Right atrium auricular region (tissue), 2 donors: ENCODE measurements around the gene CTNNB1. TPM values are rescaled to one million over a fixed set of nuclear protein-coding genes. Genes with fewer than 3 reads are reported as not detected.

Experiments
- DNase-seq: peaks from one replicate; pipeline ENCODE4 v3.0.0-alpha.2; 2019; ENCODE audit warnings: low spot score
- H3K27ac ChIP-seq, 2 donors: fragments of 200-600 bp; sonication (generic); 1 replicate in 1 of 2; 2 replicates in 1 of 2; pipeline ENCODE4 v1.5.1; 2016 to 2019
- H3K27me3 ChIP-seq, 2 donors: fragments of 200-600 bp; sonication (generic); one replicate each; pipeline versions ENCODE4 v1.5.1 to v1.6.0; 2017 to 2019
- H3K36me3 ChIP-seq: fragments of 200-600 bp; sonication (generic); one replicate; pipeline ENCODE4 v1.5.1; 2016
- H3K4me1 ChIP-seq, 2 donors: fragments of 200-600 bp; sonication (generic); one replicate each; pipeline versions ENCODE4 v1.5.1 to v1.6.0; 2017 to 2019
- H3K4me3 ChIP-seq, 2 donors: fragments of 200-600 bp; sonication (generic); 1 replicate in 1 of 2; 2 replicates in 1 of 2; pipeline ENCODE4 v1.5.1; 2017 to 2019; ENCODE audit warnings: mild to moderate bottlenecking in 1 of 2, moderate library complexity in 1 of 2
- H3K9me3 ChIP-seq, 2 donors: fragments of 200-600 bp; sonication (generic); one replicate each; pipeline ENCODE4 v1.5.1; 2019
- total RNA-seq, 2 donors: library from RNA; depleted of rRNA; stranded (reverse); fragments of >200 nt; gene quantifications; one replicate each; pipeline ENCODE4 v1.1.0, GENCODE V29; 2016
- TF ChIP-seq, protein P1 (sequence below), 2 donors: fragments of 200-600 bp; sonication (generic); IDR thresholded peaks; one replicate each; pipeline ENCODE4 v1.5.1; 2019; ENCODE audit warnings: antibody characterized with exemption in 2 of 2

Gene CTNNB1
- total RNA-seq, 2 donors from 2014 or later = 156 to 261 TPM

DNA sequence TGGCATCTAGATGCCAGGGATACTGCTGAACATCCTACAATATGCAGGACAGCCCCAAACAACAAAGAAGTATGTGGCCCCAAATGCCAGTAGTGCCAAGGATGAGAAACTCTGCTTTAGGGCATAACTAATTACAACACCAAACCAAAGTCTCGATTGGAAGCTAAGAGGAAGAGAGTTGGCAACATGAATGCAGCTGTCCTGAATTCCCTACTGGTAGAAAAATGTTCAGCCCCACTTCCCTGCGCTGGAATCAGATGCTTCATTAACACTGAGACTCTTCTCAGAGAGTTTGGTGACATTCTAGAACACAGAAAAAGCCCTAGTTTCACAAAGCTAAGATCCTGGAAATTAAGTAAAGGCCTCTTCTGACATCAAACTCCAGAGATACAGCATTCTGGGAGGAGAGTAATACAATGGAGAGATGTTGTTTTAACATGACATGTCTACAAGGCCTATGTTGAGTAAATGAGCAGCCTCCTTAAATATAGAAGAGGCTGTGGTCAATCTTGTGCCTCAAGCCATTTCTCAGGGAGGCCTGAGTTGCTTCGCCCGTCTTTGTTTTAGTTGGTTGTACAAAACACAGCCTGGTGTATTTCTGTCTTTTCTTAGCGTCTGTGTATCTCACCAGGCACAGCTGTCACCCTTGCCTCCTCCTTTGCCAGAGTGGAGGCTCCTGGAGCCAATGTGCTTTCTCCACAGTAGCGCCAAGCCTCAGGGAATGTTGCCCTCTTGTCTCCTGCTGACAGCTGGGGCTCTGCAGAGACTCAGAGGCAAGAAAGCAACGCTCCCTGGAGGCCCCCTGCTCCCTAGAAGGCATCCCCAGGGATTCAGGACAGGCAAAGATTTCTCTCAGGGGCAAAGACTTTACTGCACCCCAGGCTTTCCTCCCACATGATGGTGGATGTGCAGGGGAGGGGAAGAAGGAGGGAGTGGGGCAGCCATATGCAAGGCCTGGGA is 25.1 kb upstream of the CTNNB1 start:
- TF ChIP-seq, protein P1, sequence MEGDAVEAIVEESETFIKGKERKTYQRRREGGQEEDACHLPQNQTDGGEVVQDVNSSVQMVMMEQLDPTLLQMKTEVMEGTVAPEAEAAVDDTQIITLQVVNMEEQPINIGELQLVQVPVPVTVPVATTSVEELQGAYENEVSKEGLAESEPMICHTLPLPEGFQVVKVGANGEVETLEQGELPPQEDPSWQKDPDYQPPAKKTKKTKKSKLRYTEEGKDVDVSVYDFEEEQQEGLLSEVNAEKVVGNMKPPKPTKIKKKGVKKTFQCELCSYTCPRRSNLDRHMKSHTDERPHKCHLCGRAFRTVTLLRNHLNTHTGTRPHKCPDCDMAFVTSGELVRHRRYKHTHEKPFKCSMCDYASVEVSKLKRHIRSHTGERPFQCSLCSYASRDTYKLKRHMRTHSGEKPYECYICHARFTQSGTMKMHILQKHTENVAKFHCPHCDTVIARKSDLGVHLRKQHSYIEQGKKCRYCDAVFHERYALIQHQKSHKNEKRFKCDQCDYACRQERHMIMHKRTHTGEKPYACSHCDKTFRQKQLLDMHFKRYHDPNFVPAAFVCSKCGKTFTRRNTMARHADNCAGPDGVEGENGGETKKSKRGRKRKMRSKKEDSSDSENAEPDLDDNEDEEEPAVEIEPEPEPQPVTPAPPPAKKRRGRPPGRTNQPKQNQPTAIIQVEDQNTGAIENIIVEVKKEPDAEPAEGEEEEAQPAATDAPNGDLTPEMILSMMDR (IDR thresholded peaks at IDR 0.05) = no peak
- no peaks in the 10 kb centered on the region for H3K27me3 ChIP-seq
- H3K4me1 ChIP-seq = no peaks in the 10 kb centered on the region
- H3K36me3 ChIP-seq = no peaks in the 10 kb centered on the region
- no peak for DNase-seq
- H3K9me3 ChIP-seq = no peaks in the 10 kb centered on the region
- no peak overlapping the region for H3K4me3 ChIP-seq
- H3K27ac ChIP-seq = no peak overlapping the region

- TF ChIP-seq, protein P1 (IDR thresholded peaks at IDR 0.05) = no peak
- Histone ChIP-seq H3K27ac (no peak overlapping the region), H3K4me3 (no peak overlapping the region), H3K9me3 (no peaks in the 10 kb centered on the region), H3K36me3 (no peaks in the 10 kb centered on the region), H3K27me3 (no peaks in the 10 kb centered on the region), H3K4me1 (no peaks in the 10 kb centered on the region)
- DNase-seq = no peak
Observed at GRCh38 chr3:41175365-41175764, 23.9 kb upstream of the CTNNB1 start.

DNA sequence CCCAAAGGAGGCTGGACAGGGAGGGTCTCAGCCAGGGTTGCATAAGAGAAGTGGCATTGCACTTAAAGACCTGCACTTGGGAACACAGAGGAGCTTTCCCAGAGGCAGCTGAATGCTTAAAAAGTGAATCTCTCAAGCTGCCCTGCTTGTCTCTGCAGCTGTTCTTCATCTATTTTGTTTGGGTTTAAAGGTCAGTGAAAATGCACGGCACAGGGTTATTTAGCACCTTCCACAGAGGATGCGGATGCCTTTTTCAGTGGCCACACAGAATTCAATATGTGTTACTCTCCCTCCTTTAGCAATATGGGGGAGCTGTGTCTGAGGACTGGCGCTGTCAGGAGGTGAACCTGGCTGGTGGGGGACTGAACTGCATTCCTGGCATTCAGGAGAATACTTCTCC is 22.7 kb upstream of the CTNNB1 start:
- no peak overlapping the region for H3K27ac ChIP-seq
- H3K4me1 ChIP-seq = no peaks in the 10 kb centered on the region
- H3K9me3 ChIP-seq = no peaks in the 10 kb centered on the region
- H3K36me3 ChIP-seq = no peaks in the 10 kb centered on the region
- no peaks in the 10 kb centered on the region for H3K27me3 ChIP-seq
- no peak for DNase-seq
- H3K4me3 ChIP-seq = no peak overlapping the region
- TF ChIP-seq, protein P1 (IDR thresholded peaks at IDR 0.05) = no peak

- no peak overlapping the region for H3K27ac ChIP-seq
- no peaks in the 10 kb centered on the region for H3K36me3 ChIP-seq
- no peaks in the 10 kb centered on the region for H3K27me3 ChIP-seq
- TF ChIP-seq, protein P1 (IDR thresholded peaks at IDR 0.05) = no peak
- no peaks in the 10 kb centered on the region for H3K4me1 ChIP-seq
- DNase-seq = no peak
- H3K4me3 ChIP-seq = no peak overlapping the region
- no peaks in the 10 kb centered on the region for H3K9me3 ChIP-seq
Observed at GRCh38 chr3:41178576-41178975, 20.7 kb upstream of the CTNNB1 start.

DNA sequence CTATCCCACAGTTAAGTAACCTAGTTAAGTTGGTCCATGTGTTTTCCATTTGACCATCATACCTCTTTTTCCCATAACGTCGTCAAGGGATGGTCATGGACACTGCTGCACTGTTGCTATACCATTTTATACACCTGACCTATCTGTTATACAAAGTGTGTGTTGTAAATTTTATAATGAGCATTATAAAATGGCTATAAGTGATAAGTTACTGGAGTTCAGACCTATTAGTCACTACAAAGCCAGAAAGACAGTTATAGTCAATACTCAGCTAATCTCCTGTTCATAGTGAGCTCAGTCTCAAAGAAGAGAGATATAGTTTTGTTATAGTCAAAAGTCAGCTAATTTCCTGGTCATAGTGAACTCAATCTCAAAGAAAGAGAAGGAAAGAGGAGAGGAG is 18.9 kb upstream of the CTNNB1 start:
- Histone ChIP-seq H3K9me3 (no peaks in the 10 kb centered on the region), H3K27ac (no peak overlapping the region), H3K27me3 (no peaks in the 10 kb centered on the region), H3K4me1 (no peaks in the 10 kb centered on the region), H3K4me3 (no peak overlapping the region), H3K36me3 (no peaks in the 10 kb centered on the region)
- no peak for DNase-seq
- TF ChIP-seq, protein P1 (IDR thresholded peaks at IDR 0.05) = no peak
